Activated CD8-positive, alpha-beta memory T cell treated with anti-CD3 and anti-CD28 coated beads for 36 hours (primary cell): Measurements from ENCODE around the gene SUPT3H. TPM values are rescaled to one million over a fixed set of nuclear protein-coding genes. Genes with fewer than 3 reads are reported as not detected.
"Not testable (repeated sequence)": the region's sequence is repeated elsewhere in the genome, so short reads cannot be mapped to it uniquely, and the experiment has no call there.

Source experiments
- CTCF ChIA-PET: fragments of 350-600 bp; sonication (Branson Sonifier 250); formaldehyde crosslinking; loops from one replicate; lab custom pipeline; 2021; ENCODE audit warnings: antibody characterized with exemption; lab: Charles Lee
- POLR2A ChIA-PET: fragments of 350-600 bp; sonication (Branson Sonifier 250); formaldehyde crosslinking; loops from one replicate; lab custom pipeline; 2021; ENCODE audit warnings: antibody characterized with exemption; lab: Charles Lee
- total RNA-seq, 2 experiments: library from RNA; stranded (reverse); gene quantifications; one replicate each; pipeline ENCODE4 v1.2.3, GENCODE V29; 2021

The SUPT3H gene
- total RNA-seq, 2 experiments from 2014 or later, result 17.4 to 17.8 TPM

GRCh38 chr6:45201484-45201883 lies 176.2 kb downstream of the SUPT3H start:
- ChIA-PET POLR2A (no interaction called here), CTCF (interaction anchor here (0.6 kb wide), 1 partner anchor 30 kb away, joined by 4 read pairs; no protein-coding TSS in a partner anchor)

GRCh38 chr6:45200510-45200909 lies 177.2 kb downstream of the SUPT3H start:
- ChIA-PET CTCF (no interaction called here), POLR2A (no interaction called here)

GRCh38 chr6:45199554-45199953 lies 178.2 kb downstream of the SUPT3H start:
- POLR2A ChIA-PET, result no interaction called here
- CTCF ChIA-PET, result no interaction called here

GRCh38 chr6:45196121-45196520 lies 181.6 kb downstream of the SUPT3H start:
- CTCF ChIA-PET, result no interaction called here

GRCh38 chr6:45195137-45195536 lies 182.6 kb downstream of the SUPT3H start:
- ChIA-PET CTCF (no interaction called here), POLR2A (no interaction called here)

More at GRCh38 chr6:45196121-45196520, 181.6 kb downstream of the SUPT3H start:
- POLR2A ChIA-PET, result no interaction called here

GRCh38 chr6:45192556-45192955 lies 185.2 kb downstream of the SUPT3H start:
- CTCF ChIA-PET, result no interaction called here
- POLR2A ChIA-PET, result interaction anchor here (0.6 kb wide), 1 partner anchor 51 kb away, joined by 4 read pairs; no protein-coding TSS in a partner anchor

GRCh38 chr6:45191414-45191813 lies 186.3 kb downstream of the SUPT3H start:
- ChIA-PET CTCF (no interaction called here), POLR2A (no interaction called here)

GRCh38 chr6:45187836-45188235 lies 189.9 kb downstream of the SUPT3H start:
- POLR2A ChIA-PET, result no interaction called here

GRCh38 chr6:45185403-45186251 lies 192.1 kb downstream of the SUPT3H start:
- ChIA-PET POLR2A (no interaction called here), CTCF (interaction anchor here (0.9 kb wide), 1 partner anchor 14 kb away, joined by 3 read pairs; no protein-coding TSS in a partner anchor)

More at GRCh38 chr6:45187836-45188235, 189.9 kb downstream of the SUPT3H start:
- CTCF ChIA-PET, result no interaction called here

- ChIA-PET POLR2A (no interaction called here), CTCF (interaction anchor here (0.9 kb wide), 1 partner anchor 13 kb away, joined by 3 read pairs; no protein-coding TSS in a partner anchor)
These were observed 192.8 kb downstream of the SUPT3H start for GRCh38 chr6:45184937-45185336.

GRCh38 chr6:45184040-45184439 lies 193.7 kb downstream of the SUPT3H start:
- ChIA-PET POLR2A (no interaction called here), CTCF (no interaction called here)

GRCh38 chr6:45176373-45176772 lies 201.4 kb downstream of the SUPT3H start:
- POLR2A ChIA-PET, result not testable (repeated sequence)

GRCh38 chr6:45175272-45175671 lies 202.5 kb downstream of the SUPT3H start:
- CTCF ChIA-PET, result no interaction called here
- POLR2A ChIA-PET, result no interaction called here

More at GRCh38 chr6:45176373-45176772, 201.4 kb downstream of the SUPT3H start:
- CTCF ChIA-PET, result not testable (repeated sequence)

- ChIA-PET POLR2A (no interaction called here), CTCF (no interaction called here)
These were observed 203.7 kb downstream of the SUPT3H start for GRCh38 chr6:45174045-45174444.

GRCh38 chr6:45171380-45171779 lies 206.4 kb downstream of the SUPT3H start:
- POLR2A ChIA-PET, result no interaction called here

GRCh38 chr6:45170309-45170708 lies 207.4 kb downstream of the SUPT3H start:
- POLR2A ChIA-PET, result no interaction called here
- CTCF ChIA-PET, result no interaction called here

More at GRCh38 chr6:45171380-45171779, 206.4 kb downstream of the SUPT3H start:
- CTCF ChIA-PET, result interaction anchor here (0.6 to 1.0 kb wide), 4 partner anchors 14 to 178 kb away, joined by 3 to 5 read pairs (median 4); no protein-coding TSS in a partner anchor

GRCh38 chr6:45169815-45170214 lies 207.9 kb downstream of the SUPT3H start:
- ChIA-PET CTCF (no interaction called here), POLR2A (no interaction called here)

- ChIA-PET POLR2A (interaction anchor here (0.5 to 0.6 kb wide), 3 partner anchors 8 to 1005 kb away, joined by 3 to 4 read pairs (median 3); no protein-coding TSS in a partner anchor), CTCF (interaction anchor here (0.6 kb wide), 1 partner anchor 294 kb away, joined by 3 read pairs; no protein-coding TSS in a partner anchor)
These were observed 213.6 kb downstream of the SUPT3H start for GRCh38 chr6:45163952-45164766.

- POLR2A ChIA-PET, result no interaction called here
- CTCF ChIA-PET, result no interaction called here
These were observed 217.4 kb downstream of the SUPT3H start for GRCh38 chr6:45160305-45160704.

- CTCF ChIA-PET, result no interaction called here
- POLR2A ChIA-PET, result interaction anchor here (0.9 to 1.5 kb wide), 2 partner anchors 8 to 9 kb away, joined by 3 read pairs; no protein-coding TSS in a partner anchor
These were observed 221.7 kb downstream of the SUPT3H start for GRCh38 chr6:45156075-45156474.
